Measurements from ENCODE around the gene GOLPH3. TPM values are rescaled to one million over a fixed set of nuclear protein-coding genes. Genes with fewer than 3 reads are reported as not detected.

GOLPH3 gene
- total and polyA plus RNA-seq, 7 donors, result 23.0 to 55.3 (median 31.0) TPM

GRCh38 chr5:32098291-32098690 lies 75.8 kb downstream of the GOLPH3 start:
- DNase-seq (no peak), ATAC-seq (no peak)
- intact Hi-C loops (cut with DNase I), result loop anchor here (10.0 kb wide), 2 partner anchors 453 to 513 kb away; no protein-coding TSS in a partner anchor
- Histone ChIP-seq H3K36me3 (ENCODE audit: insufficient read depth in 1 of 2, low read depth in 1 of 2) (peaks cover 0 to 65% of the 10 kb centered on the region in 2 donors), H3K27me3 (ENCODE audit: insufficient read depth in 3 of 3, low read length in 2 of 3) (no peaks in the 10 kb centered on the region), H3K27ac (peak overlapping the region; percentile 55), H3K9me3 (no peaks in the 10 kb centered on the region), H3K4me3 (no peak overlapping the region), H3K4me1 (peaks cover 11% of the 10 kb centered on the region)
- WGBS, 3 donors, result 50 to 63% (median 58%) methylated on average over 9 of the region's 9 CpGs
- TF ChIP-seq, protein P1, sequence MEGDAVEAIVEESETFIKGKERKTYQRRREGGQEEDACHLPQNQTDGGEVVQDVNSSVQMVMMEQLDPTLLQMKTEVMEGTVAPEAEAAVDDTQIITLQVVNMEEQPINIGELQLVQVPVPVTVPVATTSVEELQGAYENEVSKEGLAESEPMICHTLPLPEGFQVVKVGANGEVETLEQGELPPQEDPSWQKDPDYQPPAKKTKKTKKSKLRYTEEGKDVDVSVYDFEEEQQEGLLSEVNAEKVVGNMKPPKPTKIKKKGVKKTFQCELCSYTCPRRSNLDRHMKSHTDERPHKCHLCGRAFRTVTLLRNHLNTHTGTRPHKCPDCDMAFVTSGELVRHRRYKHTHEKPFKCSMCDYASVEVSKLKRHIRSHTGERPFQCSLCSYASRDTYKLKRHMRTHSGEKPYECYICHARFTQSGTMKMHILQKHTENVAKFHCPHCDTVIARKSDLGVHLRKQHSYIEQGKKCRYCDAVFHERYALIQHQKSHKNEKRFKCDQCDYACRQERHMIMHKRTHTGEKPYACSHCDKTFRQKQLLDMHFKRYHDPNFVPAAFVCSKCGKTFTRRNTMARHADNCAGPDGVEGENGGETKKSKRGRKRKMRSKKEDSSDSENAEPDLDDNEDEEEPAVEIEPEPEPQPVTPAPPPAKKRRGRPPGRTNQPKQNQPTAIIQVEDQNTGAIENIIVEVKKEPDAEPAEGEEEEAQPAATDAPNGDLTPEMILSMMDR (IDR thresholded peaks at IDR 0.05), result no peak

DNA sequence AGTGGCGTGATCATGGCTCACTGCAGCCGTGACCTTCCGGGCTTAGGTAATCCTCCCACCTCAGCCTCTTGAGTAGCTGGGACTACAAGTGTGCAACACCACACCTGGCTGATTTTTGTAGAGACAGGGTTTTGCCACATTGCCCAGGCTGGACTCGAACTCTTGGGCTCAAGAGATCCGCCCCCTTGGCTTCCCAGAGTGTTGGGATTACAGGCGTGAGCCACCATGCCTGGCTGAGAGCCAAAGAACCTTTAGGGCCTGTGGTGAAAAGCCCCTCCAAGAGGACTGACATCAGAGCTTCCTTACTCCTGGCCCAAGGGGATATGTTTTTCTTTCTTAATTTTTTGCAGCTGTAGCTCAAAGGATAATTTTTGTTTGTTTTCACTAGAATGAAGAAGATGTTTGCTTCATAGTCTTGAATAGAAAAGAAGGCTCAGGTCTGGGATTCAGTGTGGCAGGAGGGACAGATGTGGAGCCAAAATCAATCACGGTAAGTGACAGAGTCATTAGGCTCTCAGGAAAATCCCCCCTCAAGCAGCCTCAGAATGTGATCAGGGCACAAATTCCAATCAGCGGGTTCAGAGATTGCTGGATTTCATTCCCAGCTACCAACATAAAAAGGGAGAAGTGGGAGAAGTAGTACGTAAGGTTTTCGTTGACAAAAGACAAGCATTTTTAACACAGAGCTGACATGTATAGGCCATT lies 77.1 kb downstream of the GOLPH3 start:
- H3K27ac ChIP-seq, result no peak overlapping the region
- no peak overlapping the region for H3K4me3 ChIP-seq
- intact Hi-C loops (cut with DNase I), result loop anchor here (10.0 kb wide), 2 partner anchors 452 to 512 kb away; no protein-coding TSS in a partner anchor
- DNase-seq, result no peak
- no peaks in the 10 kb centered on the region for H3K27me3 ChIP-seq (ENCODE audit: insufficient read depth in 3 of 3, low read length in 2 of 3)
- H3K4me1 ChIP-seq, result peaks cover 22% of the 10 kb centered on the region
- 86 to 91% (median 89%) methylated on average over 10 of the region's 10 CpGs for WGBS, 3 donors
- H3K9me3 ChIP-seq, result no peaks in the 10 kb centered on the region
- ATAC-seq, result no peak
- peaks cover 0 to 53% of the 10 kb centered on the region in 2 donors for H3K36me3 ChIP-seq (ENCODE audit: insufficient read depth in 1 of 2, low read depth in 1 of 2)
- TF ChIP-seq, protein P1 (IDR thresholded peaks at IDR 0.05), result no peak

GRCh38 chr5:32095261-32095671 lies 78.9 kb downstream of the GOLPH3 start:
- no peaks in the 10 kb centered on the region for H3K9me3 ChIP-seq
- 47 to 58% (median 50%) methylated on average over 7 of the region's 7 CpGs for WGBS, 3 donors
- H3K36me3 ChIP-seq (ENCODE audit: insufficient read depth in 1 of 2, low read depth in 1 of 2), result peaks cover 0 to 38% of the 10 kb centered on the region in 2 donors
- DNase-seq (no peak), ATAC-seq (peak in 3 of 4 donors; percentile 14 to 37 (median 25))
- H3K27me3 ChIP-seq (ENCODE audit: insufficient read depth in 3 of 3, low read length in 2 of 3), result no peaks in the 10 kb centered on the region
- no peak overlapping the region for H3K27ac ChIP-seq
- no peak overlapping the region for H3K4me3 ChIP-seq
- peaks cover 23% of the 10 kb centered on the region for H3K4me1 ChIP-seq
- intact Hi-C loops (cut with DNase I), result loop anchor here (10.0 kb wide), 2 partner anchors 450 to 510 kb away; no protein-coding TSS in a partner anchor
- TF ChIP-seq, protein P1 (IDR thresholded peaks at IDR 0.05), result no peak

DNA sequence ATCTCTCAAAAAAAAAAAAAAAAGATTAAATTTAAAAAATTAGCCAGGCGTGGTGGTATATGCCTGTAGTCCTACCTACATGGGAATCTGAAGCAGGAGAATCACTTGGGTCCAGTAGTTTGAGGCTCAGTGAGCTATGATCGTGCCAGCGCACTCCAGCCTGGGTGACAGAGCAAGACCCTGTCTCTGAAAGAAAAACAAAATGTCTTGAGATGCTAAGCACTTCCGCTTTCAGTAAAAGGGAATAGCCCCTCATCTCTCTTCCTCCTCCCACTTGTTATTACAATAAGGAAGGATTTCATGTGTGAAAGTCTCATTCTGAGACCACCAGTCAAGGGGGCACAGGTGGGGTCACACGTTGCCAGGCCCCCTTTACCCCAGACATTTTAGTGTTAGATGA lies 79.4 kb downstream of the GOLPH3 start:
- H3K4me3 ChIP-seq, result no peak overlapping the region
- ATAC-seq (no peak), DNase-seq (no peak)
- 87 to 90% (median 89%) methylated on average over 5 of the region's 5 CpGs for WGBS, 3 donors
- peaks cover 23% of the 10 kb centered on the region for H3K4me1 ChIP-seq
- intact Hi-C loops (cut with DNase I), result loop anchor here (5.0 to 10.0 kb wide), 5 partner anchors 167 to 512 kb away; no protein-coding TSS in a partner anchor
- TF ChIP-seq, protein P1 (IDR thresholded peaks at IDR 0.05), result no peak
- H3K36me3 ChIP-seq (ENCODE audit: insufficient read depth in 1 of 2, low read depth in 1 of 2), result peaks cover 0 to 33% of the 10 kb centered on the region in 2 donors
- H3K27ac ChIP-seq, result no peak overlapping the region
- H3K27me3 ChIP-seq (ENCODE audit: insufficient read depth in 3 of 3, low read length in 2 of 3), result no peaks in the 10 kb centered on the region
- H3K9me3 ChIP-seq, result no peaks in the 10 kb centered on the region
